HCT116 (cell line): ENCODE results near the gene PAQR8.

Source experiments
- CTCF ChIP-seq, 3 experiments: fragments of 200-600 bp in 1 of 3; sonication (generic) in 1 of 3; IDR thresholded peaks in 2 of 3; conservative IDR thresholded peaks in 1 of 3; 2 replicates each; pipeline ENCODE4 v1.5.1; 2012 to 2017; ENCODE audit warnings: low read depth in 2 of 3, low read length in 2 of 3, antibody characterized with exemption in 1 of 3, borderline replicate concordance in 1 of 3, control low read depth in 1 of 3, mild to moderate bottlenecking in 1 of 3, mixed read lengths in 1 of 3, mixed run types in 1 of 3, moderate library complexity in 1 of 3; ENCODE audit not compliant: insufficient read depth in 1 of 3
- EZH2 ChIP-seq: fragments of 200-600 bp; sonication (generic); IDR thresholded peaks from 2 replicates; pipeline ENCODE4 v1.6.1; 2017; ENCODE audit warnings: antibody characterized with exemption, mixed run types

DNA sequence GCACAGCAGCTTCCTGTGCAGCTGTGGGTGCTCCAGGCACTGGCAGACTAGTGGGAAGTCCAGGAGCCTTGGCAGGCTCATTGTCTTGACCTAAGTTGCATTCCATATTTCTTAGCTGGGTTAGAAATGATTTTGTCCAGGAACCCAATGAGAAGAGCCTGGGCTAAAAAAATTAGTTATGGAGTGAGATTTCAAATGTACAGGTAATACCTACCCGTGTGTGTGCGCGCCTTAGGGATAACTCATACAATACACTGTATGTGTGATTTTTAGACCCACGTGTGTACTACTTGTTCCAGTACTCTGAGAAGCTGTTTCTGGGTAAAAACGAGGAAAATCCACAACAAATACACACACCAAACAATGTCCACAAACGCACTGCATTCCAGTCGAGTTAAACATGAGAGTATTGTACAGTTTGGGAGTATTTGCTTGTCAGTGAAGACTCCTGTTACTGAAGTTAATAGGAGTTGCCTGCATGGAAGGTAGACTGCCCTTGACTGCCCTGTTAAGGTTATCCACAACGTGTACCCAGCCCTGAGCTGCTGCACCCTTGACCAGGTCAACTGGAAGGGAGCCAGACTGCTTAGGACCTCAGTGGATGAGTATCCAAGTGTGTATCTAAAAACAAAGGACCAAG lies 1.4 kb downstream of the PAQR8 start:
- TF ChIP-seq CTCF (IDR thresholded peaks at IDR 0.05 in 2 of 3, conservative IDR thresholded peaks at IDR 0.05 in 1 of 3; ENCODE audit: borderline replicate concordance in 1 of 3, insufficient read depth in 1 of 3, low read depth in 2 of 3, low read length in 2 of 3) (no peak), EZH2 (no peak)
